Activated CD4-positive, alpha-beta T cell treated with anti-CD3 and anti-CD28 coated beads, Interleukin-2, amount 10 ng/mL, durations not matched to agents 24 days and 14 days (primary cell): ENCODE data around the gene MRPL36. TPM values are rescaled to one million over a fixed set of nuclear protein-coding genes. Genes with fewer than 3 reads are reported as not detected.

ENCODE experiments used
- DNase-seq: peaks from one replicate; pipeline ENCODE4 v3.0.0; 2022
- H3K27ac Mint-ChIP-seq: one replicate; pipeline ENCODE4 v1.8.0; 2022; ENCODE audit warnings: mild to moderate bottlenecking, mixed read lengths
- H3K27me3 Mint-ChIP-seq: one replicate; pipeline ENCODE4 v1.8.0; 2022; ENCODE audit warnings: mixed read lengths
- H3K36me3 Mint-ChIP-seq: one replicate; pipeline ENCODE4 v1.8.0; 2022; ENCODE audit warnings: low read depth, mild to moderate bottlenecking, mixed read lengths
- H3K4me1 Mint-ChIP-seq: one replicate; pipeline ENCODE4 v1.8.0; 2021; ENCODE audit warnings: mixed read lengths
- H3K4me3 Mint-ChIP-seq: one replicate; pipeline ENCODE4 v1.8.0; 2022; ENCODE audit warnings: mild to moderate bottlenecking, moderate library complexity, mixed read lengths
- H3K9me3 Mint-ChIP-seq: one replicate; pipeline ENCODE4 v1.8.0; 2021; ENCODE audit warnings: mixed read lengths
- intact Hi-C: fragments of 100-400 bp; cut with micrococcal nuclease; formaldehyde crosslinking; loops from one replicate; pipeline ENCODE4 v1.15.1; 2023
- total RNA-seq: library from RNA; stranded (reverse); gene quantifications from 2 replicates; pipeline ENCODE4 v1.2.3, GENCODE V29; 2022

Gene MRPL36
- total RNA-seq, 1 donor from 2014 or later: 107 TPM

- DNase-seq: no peak
- Mint-ChIP-seq H3K4me3 (no peak overlapping the region), H3K9me3 (no peaks in the 10 kb centered on the region), H3K4me1 (peaks cover 10% of the 10 kb centered on the region), H3K36me3 (no peaks in the 10 kb centered on the region), H3K27ac (no peak overlapping the region), H3K27me3 (peaks cover 3% of the 10 kb centered on the region)
- intact Hi-C loops: no loop called here
Measured at GRCh38 chr5:1782385-1783215, 17.0 kb downstream of the MRPL36 start.

GRCh38 chr5:1781726-1782384 is 17.8 kb downstream of the MRPL36 start:
- Mint-ChIP-seq H3K4me1 (peaks cover 10% of the 10 kb centered on the region), H3K9me3 (no peaks in the 10 kb centered on the region), H3K36me3 (no peaks in the 10 kb centered on the region), H3K27ac (no peak overlapping the region), H3K27me3 (peaks cover 3% of the 10 kb centered on the region), H3K4me3 (no peak overlapping the region)
- no peak for DNase-seq
- intact Hi-C loops: no loop called here

DNA sequence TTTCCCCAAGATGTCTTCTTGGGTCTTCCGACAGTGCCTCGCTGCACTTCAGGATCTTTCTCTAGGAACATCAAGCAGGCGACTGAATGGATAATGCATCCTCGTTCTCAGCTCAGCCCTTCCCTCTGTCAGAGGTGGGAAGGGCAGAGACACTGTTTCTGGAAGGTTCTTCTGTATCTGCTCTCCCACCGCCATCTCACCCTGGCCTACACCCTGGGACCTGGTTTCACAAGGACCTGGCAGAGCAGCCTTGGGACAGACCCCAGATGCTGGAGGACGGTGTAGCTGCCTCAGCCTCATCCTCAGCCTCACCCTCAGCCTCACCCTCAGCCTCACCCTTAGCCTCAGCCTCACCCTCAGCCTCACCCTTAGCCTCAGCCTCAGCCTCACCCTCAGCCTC is 18.5 kb downstream of the MRPL36 start:
- intact Hi-C loops: no loop called here
- Mint-ChIP-seq H3K36me3 (no peaks in the 10 kb centered on the region), H3K9me3 (no peaks in the 10 kb centered on the region), H3K27ac (no peak overlapping the region), H3K4me1 (peaks cover 10% of the 10 kb centered on the region), H3K27me3 (peaks cover 3% of the 10 kb centered on the region), H3K4me3 (no peak overlapping the region)
- no peak for DNase-seq

DNA sequence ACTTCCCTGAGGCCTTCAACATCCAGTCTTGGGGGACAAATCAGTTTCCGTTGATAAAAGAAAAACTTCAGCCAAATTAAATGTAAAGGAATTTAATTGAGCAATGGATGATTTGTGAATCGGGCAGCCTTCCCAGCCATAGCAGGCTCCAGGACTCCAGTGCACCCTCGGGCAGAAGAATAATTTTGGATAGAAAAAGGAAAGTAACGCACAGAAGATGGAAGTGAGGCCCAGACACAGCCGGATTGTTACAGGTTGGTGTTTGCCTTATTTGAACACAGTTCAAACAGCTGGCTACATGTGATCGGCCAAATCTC is 19.1 kb downstream of the MRPL36 start:
- DNase-seq: no peak
- Mint-ChIP-seq H3K36me3 (no peaks in the 10 kb centered on the region), H3K27me3 (peaks cover 6% of the 10 kb centered on the region), H3K27ac (no peak overlapping the region), H3K9me3 (no peaks in the 10 kb centered on the region), H3K4me3 (no peak overlapping the region), H3K4me1 (peaks cover 10% of the 10 kb centered on the region)
- intact Hi-C loops: no loop called here

GRCh38 chr5:1779782-1780613 is 19.6 kb downstream of the MRPL36 start:
- Mint-ChIP-seq H3K36me3 (no peaks in the 10 kb centered on the region), H3K27me3 (peaks cover 8% of the 10 kb centered on the region), H3K9me3 (no peaks in the 10 kb centered on the region), H3K4me3 (no peak overlapping the region), H3K4me1 (peaks cover 10% of the 10 kb centered on the region), H3K27ac (no peak overlapping the region)
- intact Hi-C loops: no loop called here
- DNase-seq: no peak

DNA sequence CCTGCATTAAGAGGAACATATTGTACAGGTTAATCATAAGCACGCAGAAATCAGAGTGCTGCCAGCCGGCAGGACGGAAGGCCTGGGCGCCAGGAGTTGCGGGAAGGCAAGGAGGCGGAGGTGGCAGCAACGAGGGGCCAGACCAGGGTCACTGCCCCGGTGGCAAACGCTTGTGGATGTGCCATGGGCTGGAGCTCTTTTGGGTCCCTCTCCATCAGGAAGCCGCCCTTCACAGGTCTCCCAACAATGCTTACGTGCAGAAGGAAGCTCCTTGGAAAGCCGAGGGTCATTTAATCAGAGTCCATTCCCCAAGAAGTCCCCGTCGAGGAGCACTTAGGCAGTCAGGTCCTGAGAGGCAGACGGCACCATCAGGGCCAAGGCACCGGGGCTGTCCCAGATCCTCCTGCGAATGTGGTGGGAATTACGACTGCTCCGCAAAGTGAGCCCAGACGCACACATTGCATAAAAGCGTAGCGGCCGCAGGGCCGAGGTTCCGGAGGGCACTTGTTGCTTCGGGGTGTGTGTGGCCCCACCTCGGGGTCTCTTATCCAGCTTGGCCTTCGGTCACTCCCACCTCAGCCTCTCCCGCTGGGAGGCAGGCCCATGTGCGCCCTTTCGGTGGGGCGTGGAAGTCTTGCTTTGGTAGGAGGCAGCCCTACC is 20.5 kb downstream of the MRPL36 start:
- no peaks in the 10 kb centered on the region for H3K9me3 Mint-ChIP-seq
- no peak overlapping the region for H3K27ac Mint-ChIP-seq
- peaks cover 10% of the 10 kb centered on the region for H3K27me3 Mint-ChIP-seq
- H3K4me1 Mint-ChIP-seq: peaks cover 10% of the 10 kb centered on the region
- no peak overlapping the region for H3K4me3 Mint-ChIP-seq
- intact Hi-C loops: no loop called here
- no peak for DNase-seq
- H3K36me3 Mint-ChIP-seq: no peaks in the 10 kb centered on the region

GRCh38 chr5:1778138-1779020 is 21.3 kb downstream of the MRPL36 start:
- no peak for DNase-seq
- intact Hi-C loops: no loop called here
- Mint-ChIP-seq H3K27me3 (peaks cover 10% of the 10 kb centered on the region), H3K4me3 (no peak overlapping the region), H3K27ac (no peak overlapping the region), H3K4me1 (peaks cover 9% of the 10 kb centered on the region), H3K36me3 (no peaks in the 10 kb centered on the region), H3K9me3 (no peaks in the 10 kb centered on the region)

DNA sequence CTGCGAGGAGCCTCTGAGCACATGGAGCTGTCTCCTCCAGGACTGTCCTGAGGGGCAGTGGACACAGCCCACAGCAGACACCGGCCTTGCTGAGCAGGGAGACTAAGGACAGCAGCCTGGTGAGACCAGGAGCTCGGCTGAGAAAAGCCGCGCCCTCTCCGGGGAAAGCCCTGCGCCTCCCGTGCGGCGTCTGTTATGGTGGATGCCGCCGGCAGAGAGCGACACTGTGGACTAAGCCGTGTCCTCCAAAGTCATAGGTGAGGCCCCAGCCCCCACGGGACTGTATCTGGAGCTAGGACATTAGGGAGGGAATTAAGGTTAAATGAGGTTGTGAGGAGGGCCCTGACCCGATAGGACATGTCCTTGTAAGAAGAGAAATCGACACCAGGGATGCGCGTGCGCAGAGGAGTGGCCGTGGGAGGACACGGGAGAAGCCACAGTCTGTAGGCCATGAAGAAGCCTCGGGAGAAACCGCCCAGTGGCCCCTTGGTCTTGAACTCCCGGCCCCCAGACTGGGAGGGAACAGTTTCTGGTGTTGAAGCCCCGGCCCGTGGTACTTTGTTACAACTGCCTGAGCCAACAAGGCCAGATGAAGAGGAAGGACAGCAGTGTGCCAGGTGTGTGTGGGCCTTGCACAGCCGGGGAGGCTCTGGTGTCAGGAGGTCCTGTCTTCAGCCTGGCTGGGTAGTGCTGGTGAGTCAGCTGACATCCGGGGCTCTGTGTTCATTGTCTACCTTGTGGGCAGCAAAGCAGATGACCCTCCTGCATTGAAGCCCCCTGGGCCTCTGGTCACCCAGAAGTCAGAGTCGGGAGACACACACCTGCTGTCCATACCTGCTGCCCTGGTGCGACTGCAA is 22.1 kb downstream of the MRPL36 start:
- no peak overlapping the region for H3K4me3 Mint-ChIP-seq
- no peak for DNase-seq
- H3K36me3 Mint-ChIP-seq: no peaks in the 10 kb centered on the region
- intact Hi-C loops: no loop called here
- H3K9me3 Mint-ChIP-seq: no peaks in the 10 kb centered on the region
- H3K4me1 Mint-ChIP-seq: peaks cover 5% of the 10 kb centered on the region
- no peak overlapping the region for H3K27ac Mint-ChIP-seq
- peaks cover 13% of the 10 kb centered on the region for H3K27me3 Mint-ChIP-seq

GRCh38 chr5:1776831-1777230 is 22.8 kb downstream of the MRPL36 start:
- Mint-ChIP-seq H3K27ac (no peak overlapping the region), H3K27me3 (peaks cover 15% of the 10 kb centered on the region), H3K9me3 (no peaks in the 10 kb centered on the region), H3K4me3 (no peak overlapping the region), H3K4me1 (peaks cover 4% of the 10 kb centered on the region), H3K36me3 (no peaks in the 10 kb centered on the region)
- intact Hi-C loops: no loop called here
- DNase-seq: no peak

- no peak overlapping the region for H3K4me3 Mint-ChIP-seq
- intact Hi-C loops: no loop called here
- peaks cover 17% of the 10 kb centered on the region for H3K27me3 Mint-ChIP-seq
- H3K27ac Mint-ChIP-seq: no peak overlapping the region
- H3K9me3 Mint-ChIP-seq: no peaks in the 10 kb centered on the region
- peaks cover 4% of the 10 kb centered on the region for H3K4me1 Mint-ChIP-seq
- no peaks in the 10 kb centered on the region for H3K36me3 Mint-ChIP-seq
- DNase-seq: no peak
Measured at GRCh38 chr5:1772634-1773033, 27.0 kb downstream of the MRPL36 start.

DNA sequence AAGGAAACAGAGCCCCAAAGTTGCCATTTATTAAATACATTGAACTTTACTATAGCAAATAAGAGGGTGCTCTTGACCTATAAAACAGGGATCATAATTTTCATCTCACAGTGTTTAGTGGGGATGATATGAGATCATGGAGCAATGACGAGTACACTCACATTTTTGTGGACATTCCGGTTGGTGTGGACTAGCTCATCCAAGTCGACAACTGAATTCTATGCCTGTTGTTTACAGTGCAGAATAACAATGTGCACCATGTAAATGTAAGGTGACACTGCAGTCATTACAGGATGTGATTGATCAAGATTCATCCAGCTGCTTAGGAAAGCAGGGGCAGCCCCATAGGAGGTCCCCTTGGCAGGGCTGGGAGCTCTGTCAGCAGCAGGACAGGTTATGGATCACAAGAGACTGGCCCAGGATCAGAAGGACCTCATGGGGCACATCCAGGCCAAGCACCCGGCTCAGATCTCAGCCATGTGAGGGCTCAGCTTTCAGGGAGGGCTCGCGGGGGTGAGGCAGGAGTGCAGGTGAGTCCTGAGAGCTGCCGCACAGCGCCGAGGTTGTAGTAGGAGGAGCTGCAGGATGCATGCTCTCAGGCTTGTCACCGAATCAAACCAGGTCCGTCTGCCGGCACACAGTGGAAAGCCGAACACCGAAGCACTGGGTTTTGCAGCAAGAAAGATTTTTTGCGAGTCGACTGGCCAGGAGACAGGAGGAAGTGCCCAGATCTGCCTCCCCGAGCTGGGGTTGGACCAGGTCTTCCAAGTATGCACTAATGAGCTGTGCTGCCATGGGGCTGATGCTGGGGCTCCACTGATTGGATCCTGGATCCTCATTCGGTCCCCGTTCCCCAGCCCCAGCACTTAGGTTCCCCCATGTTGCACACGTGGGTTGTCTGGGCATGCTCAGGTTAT is 28.2 kb downstream of the MRPL36 start:
- H3K4me3 Mint-ChIP-seq: no peak overlapping the region
- H3K9me3 Mint-ChIP-seq: no peaks in the 10 kb centered on the region
- no peak for DNase-seq
- intact Hi-C loops: no loop called here
- no peak overlapping the region for H3K27ac Mint-ChIP-seq
- peaks cover 4% of the 10 kb centered on the region for H3K4me1 Mint-ChIP-seq
- H3K36me3 Mint-ChIP-seq: no peaks in the 10 kb centered on the region
- peaks cover 17% of the 10 kb centered on the region for H3K27me3 Mint-ChIP-seq

GRCh38 chr5:1770443-1770802 is 29.2 kb downstream of the MRPL36 start:
- intact Hi-C loops: no loop called here
- no peaks in the 10 kb centered on the region for H3K9me3 Mint-ChIP-seq
- peaks cover 13% of the 10 kb centered on the region for H3K27me3 Mint-ChIP-seq
- H3K36me3 Mint-ChIP-seq: no peaks in the 10 kb centered on the region
- no peak for DNase-seq
- no peak overlapping the region for H3K27ac Mint-ChIP-seq
- H3K4me1 Mint-ChIP-seq: peaks cover 4% of the 10 kb centered on the region
- no peak overlapping the region for H3K4me3 Mint-ChIP-seq
